ENCODE data around the gene TMCC1. TPM values are rescaled to one million over a fixed set of nuclear protein-coding genes. Genes with fewer than 3 reads are reported as not detected.

The TMCC1 gene
- total RNA-seq, result 7.8 and 12.5 TPM in 2 replicates

DNA sequence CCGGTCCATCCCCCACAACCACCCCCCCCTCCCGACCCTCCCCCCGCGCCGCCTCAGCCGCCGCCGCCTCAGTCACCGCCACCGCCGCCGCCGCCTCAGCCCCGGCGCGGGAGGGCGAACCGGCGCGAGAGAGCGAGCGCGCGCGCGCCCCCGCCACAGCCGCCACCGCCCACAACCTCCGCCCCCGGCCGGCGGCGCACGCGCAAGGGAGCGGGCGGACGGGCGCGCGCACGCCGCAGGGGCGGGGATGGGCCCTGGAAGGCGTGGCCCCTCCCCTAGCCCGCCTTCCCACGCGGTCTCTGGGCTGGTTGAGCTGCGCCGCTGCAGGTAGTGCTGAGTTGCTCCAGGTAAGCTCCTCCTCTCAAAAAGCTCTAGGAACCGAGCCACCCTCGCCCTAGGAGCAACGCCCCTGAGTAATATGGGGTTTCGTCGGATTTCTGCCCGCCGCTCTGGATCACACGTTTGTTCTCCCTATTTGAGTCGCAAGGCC is at the start of gene TMCC1:
Gene TMCC1 (minus strand): TSS at position 131 of the 490 bp plus-strand sequence.

DNA sequence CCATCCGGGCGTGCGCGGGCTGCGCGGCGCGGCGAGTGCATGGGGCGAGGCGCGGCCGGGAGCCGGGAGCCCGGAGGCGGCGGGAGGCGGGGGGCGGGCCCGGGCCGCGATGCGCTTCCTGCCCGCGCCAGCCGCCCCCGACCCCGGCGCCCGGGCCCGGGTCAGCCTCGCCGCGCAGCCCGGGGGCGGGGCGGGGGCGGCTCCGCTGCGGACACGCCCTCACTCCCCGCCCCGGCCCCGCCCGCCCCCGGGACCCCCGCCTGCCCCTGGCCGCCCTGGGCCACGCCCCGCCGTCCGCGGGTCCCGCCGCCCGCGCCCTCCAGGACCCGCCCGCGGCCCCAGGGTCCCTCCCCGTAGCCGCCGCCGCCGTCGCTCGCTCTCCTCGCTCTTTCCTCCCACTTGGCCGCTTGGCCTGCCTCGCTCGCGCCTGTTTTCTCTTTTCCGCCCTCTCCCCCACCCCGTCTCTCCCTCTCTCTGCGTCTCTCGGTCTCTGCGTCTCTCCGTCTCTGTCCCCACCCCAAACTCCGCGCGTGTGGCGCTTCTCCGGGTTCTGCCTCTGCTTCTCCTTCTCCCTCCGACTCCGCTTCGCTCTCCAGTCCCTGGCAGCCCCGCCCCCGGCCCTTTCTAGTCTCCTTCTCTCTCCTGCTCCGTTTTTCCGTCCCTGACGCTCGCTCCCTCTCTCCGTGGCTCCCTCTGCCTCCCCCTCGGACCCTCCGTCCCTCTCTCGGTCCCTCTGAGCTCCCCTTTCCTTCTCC is 286.7 kb downstream of the TMCC1 start, which contains the start of gene PLXND1:
Gene PLXND1 (minus strand): TSS at position 41 of the 755 bp plus-strand sequence. CDS start 37 bp downstream, at position 4.

Other genes starting within 250 kb of the TMCC1 start
- not detected in 2 replicates for gene TRH, start 81.0 kb upstream of the TMCC1 start, total RNA-seq
- gene ALG1L2, start 188.1 kb upstream of the TMCC1 start, total RNA-seq, result not detected in 2 replicates